NCI-H2196 treated with DMSO at 0.1 percent for 48 hours (cell line): ENCODE data around the gene OBI1.

Source experiments
- DNase-seq: peaks from one replicate; lab custom pipeline; 2025; ENCODE audit not compliant: unreplicated experiment; lab: John Stamatoyannopoulos, UW

OBI1 gene

DNA sequence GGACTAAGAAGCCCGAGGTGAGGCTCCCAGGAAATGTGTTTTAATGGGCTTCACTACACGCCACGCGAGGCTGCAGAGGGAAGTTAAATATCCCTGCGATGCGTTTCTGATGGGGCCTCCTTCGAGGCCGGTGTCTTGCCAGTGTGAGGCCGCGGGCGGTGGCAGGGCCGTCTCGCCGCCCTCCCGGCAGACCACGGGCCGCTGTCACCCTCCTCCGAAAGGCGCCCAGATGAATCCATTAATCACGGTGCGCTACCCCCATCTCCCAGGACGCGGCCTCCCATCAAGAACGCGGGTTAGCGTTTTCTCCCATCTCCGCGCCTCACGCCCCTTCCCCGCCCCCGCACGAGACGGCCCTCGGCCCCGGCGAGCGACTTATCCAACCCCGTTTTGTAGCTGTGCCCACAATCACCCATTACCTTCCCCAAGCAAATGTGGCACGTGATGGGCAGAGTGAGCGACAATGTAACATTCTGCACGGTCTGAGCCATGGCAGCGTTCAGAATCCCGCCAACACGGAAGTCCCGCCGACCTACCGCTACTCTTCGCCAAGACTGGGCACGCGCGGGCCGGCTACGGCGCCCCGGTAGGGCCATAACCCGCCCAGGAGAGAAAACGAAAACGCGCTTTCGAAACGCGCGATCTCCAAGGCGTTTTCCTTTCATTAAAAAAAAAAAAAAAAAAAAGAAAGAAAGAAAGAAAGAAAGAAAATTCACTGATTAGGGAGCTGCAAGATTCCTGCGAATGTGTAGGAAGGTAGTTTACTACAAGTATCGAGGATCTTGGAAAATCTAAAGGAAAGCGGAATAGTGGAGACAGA lies at the start of gene OBI1:
Gene OBI1 (minus strand): TSS at position 526 of the 820 bp plus-strand sequence. CDS start 35 bp downstream, at position 491.
- peak; percentile 39 for DNase-seq

DNA sequence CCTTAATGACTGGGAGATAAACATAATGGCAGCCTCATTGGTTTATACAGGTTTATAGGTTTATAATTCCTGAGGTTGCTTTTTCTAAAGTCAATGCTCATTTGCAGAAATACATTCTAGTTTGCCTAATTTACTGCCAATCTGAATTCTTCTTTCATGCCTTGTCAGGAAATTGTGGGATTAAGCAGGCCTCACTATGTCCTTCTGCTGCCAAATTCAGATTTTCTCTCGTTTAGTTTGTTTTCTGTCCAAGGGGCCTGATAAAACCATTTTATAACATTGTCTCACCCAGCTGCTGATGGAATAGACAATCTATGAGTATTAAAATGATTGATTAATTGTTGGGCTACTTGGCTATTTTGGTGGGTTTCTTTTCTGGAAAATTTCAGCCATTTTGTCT lies 42.4 kb upstream of the OBI1 start:
- DNase-seq = no peak

DNA sequence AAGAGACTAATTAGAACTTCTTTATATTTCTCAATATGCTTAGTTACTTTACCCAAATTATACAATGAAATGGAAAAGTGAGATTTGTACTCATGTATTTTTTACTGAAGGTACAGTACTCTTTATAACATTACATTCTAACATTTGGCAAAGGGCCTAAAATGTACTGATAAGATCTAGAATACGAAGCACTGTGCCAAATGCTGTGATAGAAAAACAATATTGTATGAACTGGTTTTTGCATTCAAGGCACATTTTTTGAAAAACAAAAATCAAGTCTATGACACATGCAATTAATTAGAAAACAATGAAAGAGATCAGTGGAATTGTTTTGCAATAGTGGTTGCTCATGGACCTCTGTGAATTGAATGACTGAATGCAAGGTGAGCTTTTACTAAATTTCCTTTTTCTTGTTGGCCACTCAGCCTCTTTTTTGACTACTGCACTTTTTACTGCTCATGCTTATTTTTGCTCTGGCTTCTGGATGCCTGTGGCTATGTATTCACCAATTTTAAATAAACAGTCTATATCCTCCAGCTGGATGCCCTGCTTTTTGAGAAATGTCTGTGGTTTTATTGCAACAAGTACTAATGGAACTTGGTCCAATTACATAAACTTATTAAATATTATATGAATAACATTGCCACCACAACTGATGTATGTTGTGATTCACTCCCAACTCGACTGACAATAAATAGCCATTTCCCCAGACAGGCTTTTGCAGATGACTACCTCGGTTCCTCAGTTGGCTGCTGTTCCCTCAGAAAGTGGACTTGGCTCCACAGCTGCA lies 41.4 kb upstream of the OBI1 start:
- no peak for DNase-seq

GRCh38 chr13:78689011-78689410 lies 30.1 kb upstream of the OBI1 start:
- no peak for DNase-seq

GRCh38 chr13:78686461-78686860 lies 27.5 kb upstream of the OBI1 start:
- DNase-seq = no peak

GRCh38 chr13:78680576-78681350 lies 21.8 kb upstream of the OBI1 start:
- DNase-seq = no peak

DNA sequence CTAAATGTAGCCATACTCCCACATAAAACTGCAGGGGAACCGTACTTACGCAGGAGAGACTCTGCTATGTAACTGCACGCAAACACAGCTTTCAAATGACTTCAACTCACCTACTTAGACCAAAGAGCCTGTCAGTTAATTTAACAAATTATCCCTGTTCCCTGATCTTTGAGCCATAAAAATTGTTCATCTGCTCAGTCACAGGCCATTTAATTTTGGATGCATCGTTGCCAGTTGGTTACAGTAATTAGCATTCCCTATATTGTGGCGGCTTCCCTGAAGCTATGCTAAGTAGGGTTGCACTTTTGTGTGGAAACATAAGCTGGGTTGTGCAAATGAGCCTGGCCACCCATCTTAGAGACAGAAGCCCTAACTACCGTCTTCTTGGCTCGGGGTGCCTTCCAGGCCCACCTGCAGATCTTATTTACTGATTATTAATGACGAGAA lies 21.2 kb upstream of the OBI1 start:
- DNase-seq = no peak

DNA sequence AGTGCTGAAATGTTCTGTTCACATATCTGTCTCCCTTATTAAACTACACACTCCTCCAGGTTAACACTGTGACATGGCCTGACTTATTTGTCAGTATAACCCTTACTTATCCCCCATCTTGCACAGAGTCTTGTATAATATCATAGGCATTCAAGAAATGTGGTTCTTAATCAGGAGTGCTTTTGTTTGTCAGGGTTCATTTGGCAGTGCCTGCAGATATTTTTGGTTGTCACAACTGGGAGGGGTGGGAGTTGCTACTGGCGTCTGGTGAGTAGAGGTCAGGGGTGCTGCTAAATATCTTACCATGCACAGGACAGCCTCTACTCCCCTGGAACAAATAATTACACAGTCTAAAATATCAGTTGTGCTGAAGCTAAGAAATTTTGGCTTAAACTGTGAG lies 20.4 kb upstream of the OBI1 start:
- no peak for DNase-seq

DNA sequence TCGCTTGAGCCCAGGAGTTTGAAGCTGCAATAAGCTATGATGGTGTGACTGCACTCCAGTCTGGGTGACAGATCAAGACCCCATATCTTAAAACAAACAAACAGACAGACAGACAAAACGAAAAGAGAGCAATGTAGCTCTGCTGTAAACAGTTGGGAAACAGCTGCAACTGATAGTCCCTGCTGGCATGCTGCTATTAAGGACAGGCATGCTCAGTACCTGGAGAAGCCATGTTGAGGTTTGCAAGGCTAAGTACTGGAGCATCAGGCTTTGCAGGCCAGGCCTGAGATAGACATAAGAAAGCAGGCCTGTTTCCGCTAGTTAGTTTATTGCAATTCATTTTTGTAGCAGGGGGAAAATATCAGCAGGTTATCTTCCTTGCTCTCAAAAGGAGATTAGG lies 16.2 kb upstream of the OBI1 start:
- no peak for DNase-seq

GRCh38 chr13:78674638-78675037 lies 15.7 kb upstream of the OBI1 start:
- DNase-seq = no peak

- DNase-seq = no peak
Observed at GRCh38 chr13:78662467-78662866, 3.5 kb upstream of the OBI1 start.

- DNase-seq = no peak
Observed at GRCh38 chr13:78660495-78660857, 1.5 kb upstream of the OBI1 start.

DNA sequence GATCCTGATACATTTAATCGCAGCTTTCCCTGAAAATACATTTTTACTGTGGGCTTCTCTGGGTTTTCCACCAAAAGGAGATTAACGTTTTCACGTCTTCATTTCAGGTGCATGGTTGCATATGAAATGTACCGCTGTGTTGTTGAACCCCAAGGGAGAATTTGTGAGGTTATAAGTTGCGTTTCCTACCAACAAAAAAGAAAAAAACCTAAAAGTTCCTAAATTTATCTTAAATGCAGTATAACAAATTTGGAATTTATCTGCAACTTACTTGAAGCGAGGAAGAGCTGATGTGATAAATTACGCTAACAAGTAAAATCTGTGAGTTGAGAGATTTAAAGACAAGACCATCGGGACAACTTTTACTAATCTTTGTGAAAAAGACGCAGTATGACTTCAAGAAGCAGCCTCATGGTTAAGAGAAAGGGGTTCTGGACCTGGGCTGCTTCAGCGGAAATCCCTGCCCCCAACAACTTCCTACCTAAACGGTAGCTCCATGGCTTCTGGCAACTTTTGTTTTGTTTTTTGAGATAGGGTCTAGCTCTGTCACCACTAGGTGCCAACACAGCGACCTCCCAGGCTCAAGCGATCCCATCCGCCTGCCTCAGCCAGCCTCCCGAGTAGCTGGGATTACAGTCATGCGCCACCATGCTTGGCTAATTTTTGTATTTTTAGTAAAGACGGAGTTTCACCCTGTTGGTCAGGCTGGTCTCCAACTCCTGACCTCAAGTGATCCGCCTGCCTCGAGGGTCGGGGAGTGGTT lies 958 bp upstream of the OBI1 start:
- DNase-seq = no peak

DNA sequence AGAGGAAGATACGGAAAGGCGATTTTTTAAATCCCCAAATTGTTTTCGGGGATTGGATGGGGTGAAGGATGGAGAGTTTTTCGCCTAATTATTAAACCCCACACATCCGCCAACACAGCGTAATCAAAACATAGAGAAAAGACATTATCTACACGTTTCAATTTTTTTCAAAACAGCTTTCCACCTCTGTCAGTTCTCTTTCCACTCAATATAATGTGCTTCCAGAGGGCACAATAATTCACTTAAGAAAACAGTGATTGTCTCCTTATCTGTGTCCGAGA lies 435 bp upstream of the OBI1 start:
- no peak for DNase-seq

GRCh38 chr13:78657699-78658629 lies 991 bp downstream of the OBI1 start:
- no peak for DNase-seq

DNA sequence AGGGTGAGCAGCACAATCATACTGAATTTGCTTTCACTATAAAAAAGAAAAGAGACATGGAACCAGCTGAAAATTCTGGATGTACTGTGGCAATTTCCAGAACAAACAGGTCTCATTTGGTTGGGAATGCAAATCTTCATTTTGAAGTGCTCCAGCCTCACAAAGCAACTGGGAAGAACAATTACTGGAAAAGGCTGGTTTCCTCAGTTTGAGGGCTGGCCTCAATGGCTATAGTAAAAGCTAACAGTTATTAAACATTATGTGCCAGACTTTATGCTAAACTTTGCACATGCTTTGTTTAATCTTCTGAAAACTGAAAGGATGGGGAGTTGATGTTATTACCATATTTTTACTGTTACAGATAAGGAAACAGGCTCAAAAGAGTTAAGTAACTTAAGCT lies 3.0 kb downstream of the OBI1 start:
- DNase-seq = no peak

GRCh38 chr13:78655007-78655406 lies 3.9 kb downstream of the OBI1 start:
- DNase-seq = no peak

DNA sequence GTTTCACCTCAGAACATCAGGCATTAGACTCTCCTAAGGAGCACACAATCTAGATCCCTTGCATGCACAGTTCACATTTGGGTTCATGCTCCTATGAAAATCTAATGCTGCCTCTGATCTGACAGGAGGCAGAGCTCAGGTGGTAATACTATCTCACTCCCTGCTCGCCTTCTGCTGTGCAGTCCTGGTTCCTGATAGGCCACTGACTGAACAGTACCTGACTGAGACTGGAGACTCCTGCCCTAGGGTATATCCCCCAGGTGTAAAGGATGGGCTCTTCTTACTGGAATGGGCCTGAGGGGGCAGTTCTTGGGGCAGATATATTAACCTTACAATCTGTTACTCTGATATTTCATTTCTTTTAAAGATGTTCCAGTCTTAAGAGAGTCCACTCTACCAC lies 6.3 kb downstream of the OBI1 start:
- DNase-seq = no peak

DNA sequence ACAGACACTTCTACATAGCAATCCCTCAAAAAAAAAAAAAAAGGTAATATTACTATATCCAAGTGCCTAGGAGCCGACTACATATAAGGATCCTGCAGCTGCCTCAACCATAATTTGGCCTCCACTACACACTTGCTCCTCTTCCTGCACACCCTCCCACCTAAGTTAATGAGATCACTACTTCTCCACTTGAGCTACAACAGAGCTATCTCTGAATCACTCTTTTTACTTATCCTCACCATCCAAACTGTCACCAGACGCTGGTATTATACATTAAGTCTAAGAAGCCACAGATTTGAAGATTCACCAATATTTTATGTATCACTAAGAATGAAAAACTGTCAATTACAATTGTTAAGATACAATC lies 8.3 kb downstream of the OBI1 start:
- DNase-seq = no peak
